GM19023 (cell line): ENCODE measurements around the gene OR5M3.

Source experiments
- ATAC-seq: cut with Tn5 transposase; IDR thresholded peaks from one replicate; pipeline ENCODE4 v1.9.1; 2021; ENCODE audit warnings: mild to moderate bottlenecking, moderate library complexity; ENCODE audit not compliant: unreplicated experiment

OR5M3 gene

GRCh38 chr11:56473252-56473651 is at the start of gene OR5M3:
Gene OR5M3, minus strand, starts transcription at chr11:56473352. Its CDS starts 2,855 bp downstream, at chr11:56470497.
- ATAC-seq = no peak

GRCh38 chr11:56522008-56522407 is 48.9 kb upstream of the OR5M3 start:
- no peak for ATAC-seq

- no peak for ATAC-seq
Observed at GRCh38 chr11:56513280-56513679, 40.1 kb upstream of the OR5M3 start.

GRCh38 chr11:56509439-56509838 is 36.3 kb upstream of the OR5M3 start:
- no peak for ATAC-seq

GRCh38 chr11:56497010-56497409 is 23.9 kb upstream of the OR5M3 start:
- no peak for ATAC-seq

- no peak for ATAC-seq
Observed at GRCh38 chr11:56495117-56495516, 22.0 kb upstream of the OR5M3 start.

GRCh38 chr11:56491270-56491669 is 18.1 kb upstream of the OR5M3 start, which contains the start of gene OR5M8:
Gene OR5M8, minus strand, starts transcription at chr11:56491370. Its CDS starts 0 bp downstream, at chr11:56491370.
- ATAC-seq = no peak

GRCh38 chr11:56486801-56487200 is 13.6 kb upstream of the OR5M3 start:
- ATAC-seq = no peak

GRCh38 chr11:56474729-56475235 is 1.6 kb upstream of the OR5M3 start:
- ATAC-seq = no peak

- ATAC-seq = no peak
Observed at GRCh38 chr11:56457076-56457475, 16.1 kb downstream of the OR5M3 start.

- ATAC-seq = no peak
Observed at GRCh38 chr11:56453521-56453920, 19.6 kb downstream of the OR5M3 start.
